HS-5 (cell line): Measurements from ENCODE around the gene CLDN24.

Experiments used
- DNase-seq: peaks from one replicate; pipeline ENCODE4 v3.0.0-alpha.2; 2012; ENCODE audit warnings: low read depth

CLDN24 gene

GRCh38 chr4:183276106-183276505 is 46.1 kb downstream of the CLDN24 start:
- no peak for DNase-seq

DNA sequence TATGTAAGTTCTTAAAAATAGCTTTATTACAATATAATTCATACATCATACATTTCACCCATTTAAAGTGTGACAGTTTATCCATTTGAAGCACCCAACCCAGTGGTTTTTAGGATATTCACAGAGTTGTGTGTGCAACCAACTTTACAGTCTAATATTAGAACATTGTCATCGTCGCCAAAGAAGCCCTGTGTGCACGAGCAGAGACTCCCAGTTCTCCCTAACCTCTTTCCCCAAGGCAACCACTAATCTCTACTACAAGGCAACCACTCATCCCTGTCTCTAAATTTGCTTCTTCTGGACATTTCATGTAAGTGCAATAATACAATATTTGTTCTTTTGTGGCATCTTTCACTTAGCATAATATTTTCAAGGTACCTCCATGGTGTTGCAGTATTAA is 49.8 kb downstream of the CLDN24 start:
- no peak for DNase-seq
